Activated CD8-positive, alpha-beta T cell treated with anti-CD3 and anti-CD28 coated beads for 36 hours (primary cell): ENCODE results near the gene OGFOD2. TPM values are rescaled to one million over a fixed set of nuclear protein-coding genes. Genes with fewer than 3 reads are reported as not detected.

ENCODE experiments used
- ATAC-seq: fragments of 200-7000 bp; cut with Tn5 transposase; one replicate; pipeline ENCODE4 v1.10.0; 2021; ENCODE audit warnings: mild to moderate bottlenecking, moderate library complexity
- CTCF ChIA-PET: fragments of 350-600 bp; sonication (Branson Sonifier 250); formaldehyde crosslinking; loops from one replicate; lab custom pipeline; 2021; ENCODE audit warnings: antibody characterized with exemption; lab: Charles Lee
- POLR2A ChIA-PET: fragments of 350-600 bp; sonication (Branson Sonifier 250); formaldehyde crosslinking; loops from one replicate; lab custom pipeline; 2021; ENCODE audit warnings: antibody characterized with exemption; lab: Charles Lee
- DNase-seq: peaks from one replicate; pipeline ENCODE4 v3.0.0-alpha.2; 2020
- H3K27ac Mint-ChIP-seq: one replicate; pipeline ENCODE4 v1.8.0; 2021; ENCODE audit warnings: mild to moderate bottlenecking, mixed read lengths
- H3K27me3 Mint-ChIP-seq: one replicate; pipeline ENCODE4 v1.8.0; 2021; ENCODE audit warnings: mixed read lengths
- H3K36me3 Mint-ChIP-seq: one replicate; pipeline ENCODE4 v1.8.0; 2021; ENCODE audit warnings: low read depth, mixed read lengths
- H3K4me1 Mint-ChIP-seq: one replicate; pipeline ENCODE4 v1.8.0; 2021; ENCODE audit warnings: low read depth, mixed read lengths
- H3K4me3 Mint-ChIP-seq: one replicate; pipeline ENCODE4 v1.8.0; 2021; ENCODE audit warnings: mild to moderate bottlenecking, moderate library complexity, mixed read lengths
- H3K9me3 Mint-ChIP-seq: one replicate; pipeline ENCODE4 v1.8.0; 2021; ENCODE audit warnings: mixed read lengths
- intact Hi-C: fragments of 100-400 bp; cut with micrococcal nuclease; formaldehyde crosslinking; loops from one replicate; pipeline ENCODE4 v1.10.0; 2022
- total RNA-seq, 2 experiments: library from RNA; stranded (reverse); gene quantifications; one replicate each; pipeline ENCODE4 v1.2.3, GENCODE V29; 2021
- TF ChIP-seq, protein P1 (sequence below): fragments of 200-600 bp; IDR thresholded peaks from one replicate; pipeline ENCODE4 v1.8.0; 2022; ENCODE audit warnings: antibody characterized with exemption, mild to moderate bottlenecking

The OGFOD2 gene
- total RNA-seq, 2 experiments from 2014 or later = 27.1 to 31.5 TPM

DNA sequence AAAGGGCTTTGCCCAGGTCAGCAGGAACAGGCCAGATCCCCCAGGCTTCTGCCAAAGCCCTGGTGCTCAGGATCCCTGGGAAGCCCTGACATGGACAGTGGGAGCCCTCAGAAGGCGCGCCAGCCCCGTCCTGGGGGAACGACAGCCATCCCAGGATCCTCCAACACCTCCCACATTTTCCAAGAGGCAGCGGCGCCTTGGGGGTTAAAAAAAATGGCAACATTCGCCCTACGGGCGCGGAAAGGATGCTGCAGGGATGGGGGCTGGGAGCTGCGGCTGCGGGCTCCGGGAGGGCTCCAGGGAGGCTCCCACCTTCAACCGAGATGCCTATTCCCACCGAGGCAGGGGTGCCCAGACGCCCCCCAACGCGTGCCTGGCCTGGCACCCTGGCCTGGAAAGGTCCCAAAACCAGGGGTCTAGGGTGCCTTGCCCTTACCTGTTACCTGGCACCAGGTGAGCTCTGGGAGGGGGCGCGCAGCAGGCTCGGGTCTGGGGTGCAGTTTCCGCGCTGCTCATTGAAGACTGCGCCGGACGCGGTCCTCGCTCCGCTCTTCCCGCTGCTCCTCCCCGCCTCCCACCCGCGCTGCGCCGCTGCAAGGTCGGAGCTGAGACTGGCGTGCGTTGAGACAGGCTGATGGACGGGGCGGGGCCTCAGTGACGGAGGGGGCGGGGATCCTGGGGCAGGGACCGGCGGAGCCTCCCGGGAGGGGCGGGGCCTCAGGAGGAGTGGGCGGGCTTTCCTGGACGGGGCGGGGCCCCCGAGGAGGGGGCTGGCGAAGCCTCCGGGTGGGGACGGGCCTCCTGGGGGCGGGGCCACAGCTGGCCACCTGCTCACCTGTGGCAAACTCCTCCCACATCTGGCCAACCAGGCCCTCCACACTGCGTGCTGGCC is 8.9 kb upstream of the OGFOD2 start, which contains the start of gene ABCB9:
ABCB9 (minus strand) TSS at position 613 of the 892 bp plus-strand sequence. CDS start 6,228 bp downstream, outside the sequence.
- Mint-ChIP-seq H3K27ac (no peak within 1 kb of the TSS), H3K36me3 (no peaks in the 10 kb centered on the region), H3K9me3 (no peaks in the 10 kb centered on the region), H3K4me3 (peak within 1 kb of the TSS; percentile 56), H3K4me1 (peaks cover 3% of the 10 kb centered on the region), H3K27me3 (no peaks in the 10 kb centered on the region)
- DNase-seq = peak; percentile 97
- ATAC-seq = peak; percentile 99
- intact Hi-C loops = no loop called here
- POLR2A ChIA-PET = interaction anchor here (0.8 to 2.2 kb wide), 12 partner anchors 9 to 267 kb away, joined by 3 to 12 read pairs (median 4); partner anchors contain the start of genes MPHOSPH9, MTRFR and OGFOD2
- TF ChIP-seq, protein P1, sequence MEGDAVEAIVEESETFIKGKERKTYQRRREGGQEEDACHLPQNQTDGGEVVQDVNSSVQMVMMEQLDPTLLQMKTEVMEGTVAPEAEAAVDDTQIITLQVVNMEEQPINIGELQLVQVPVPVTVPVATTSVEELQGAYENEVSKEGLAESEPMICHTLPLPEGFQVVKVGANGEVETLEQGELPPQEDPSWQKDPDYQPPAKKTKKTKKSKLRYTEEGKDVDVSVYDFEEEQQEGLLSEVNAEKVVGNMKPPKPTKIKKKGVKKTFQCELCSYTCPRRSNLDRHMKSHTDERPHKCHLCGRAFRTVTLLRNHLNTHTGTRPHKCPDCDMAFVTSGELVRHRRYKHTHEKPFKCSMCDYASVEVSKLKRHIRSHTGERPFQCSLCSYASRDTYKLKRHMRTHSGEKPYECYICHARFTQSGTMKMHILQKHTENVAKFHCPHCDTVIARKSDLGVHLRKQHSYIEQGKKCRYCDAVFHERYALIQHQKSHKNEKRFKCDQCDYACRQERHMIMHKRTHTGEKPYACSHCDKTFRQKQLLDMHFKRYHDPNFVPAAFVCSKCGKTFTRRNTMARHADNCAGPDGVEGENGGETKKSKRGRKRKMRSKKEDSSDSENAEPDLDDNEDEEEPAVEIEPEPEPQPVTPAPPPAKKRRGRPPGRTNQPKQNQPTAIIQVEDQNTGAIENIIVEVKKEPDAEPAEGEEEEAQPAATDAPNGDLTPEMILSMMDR = no peak
- CTCF ChIA-PET = interaction anchor here (0.8 to 2.4 kb wide), 7 partner anchors 10 to 272 kb away, joined by 3 to 9 read pairs (median 5); no protein-coding TSS in a partner anchor

DNA sequence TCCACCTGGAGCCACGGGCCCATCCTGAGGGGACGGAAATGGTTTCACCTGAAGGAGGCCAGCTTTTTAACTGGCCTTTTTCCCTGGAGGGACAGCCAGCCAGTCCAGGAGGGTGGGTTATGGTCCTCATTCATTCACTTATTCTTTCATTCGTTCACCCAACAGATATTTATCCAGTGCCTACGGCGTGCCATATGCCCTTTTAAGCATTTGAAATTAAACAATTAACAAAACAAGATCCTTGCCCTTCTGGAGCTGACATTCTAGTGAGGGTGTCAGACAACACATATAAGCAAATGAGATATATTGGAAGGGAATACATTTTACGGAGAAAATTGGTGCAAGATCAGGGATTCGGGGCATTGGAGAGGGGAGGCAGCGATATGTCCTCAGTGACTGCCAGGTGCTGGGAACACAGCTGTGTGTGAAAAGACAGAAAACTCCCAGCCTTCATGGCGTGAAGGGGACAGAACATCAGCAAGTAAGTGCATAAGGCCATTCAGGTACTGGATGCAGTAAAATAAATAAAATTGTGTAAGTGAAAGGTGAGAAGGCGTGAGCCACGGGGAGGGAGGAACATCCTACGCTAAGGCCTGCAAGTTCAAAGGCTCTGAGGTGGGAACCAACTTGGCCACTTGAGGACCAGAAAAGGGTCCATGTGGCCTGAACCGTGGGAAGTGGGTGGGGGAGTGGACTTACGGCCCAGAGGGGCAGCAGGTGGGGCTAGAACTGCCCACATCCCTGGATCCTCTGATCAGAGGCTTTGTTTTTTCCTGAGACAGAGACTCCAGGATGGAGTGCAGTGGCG is 8.1 kb upstream of the OGFOD2 start:
- POLR2A ChIA-PET = interaction anchor here (0.8 to 2.2 kb wide), 9 partner anchors 8 to 266 kb away, joined by 3 to 12 read pairs (median 4); partner anchors contain the start of genes MPHOSPH9, MTRFR and OGFOD2

DNA sequence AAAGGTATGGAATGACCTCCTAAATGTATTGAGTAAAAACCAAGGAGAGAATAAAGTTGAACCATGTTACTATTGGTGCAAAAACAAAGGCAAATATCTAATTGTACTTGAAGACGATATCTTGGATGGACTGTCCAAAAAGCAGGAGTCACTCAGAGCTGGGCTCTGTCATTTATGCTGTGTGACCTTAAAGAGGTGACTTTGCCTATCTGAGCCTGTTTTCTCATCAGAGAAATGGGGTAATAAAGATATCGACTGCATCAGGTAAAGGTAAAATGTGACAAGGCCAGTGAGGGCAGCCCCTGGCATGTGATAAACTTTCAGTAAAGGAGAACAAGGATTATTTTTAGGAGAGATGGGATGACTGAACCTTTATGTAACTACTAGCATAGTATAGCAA is 6.9 kb upstream of the OGFOD2 start:
- H3K4me1 Mint-ChIP-seq = peaks cover 3% of the 10 kb centered on the region
- H3K4me3 Mint-ChIP-seq = no peak overlapping the region
- DNase-seq (no peak), ATAC-seq (no peak)
- H3K9me3 Mint-ChIP-seq = no peaks in the 10 kb centered on the region
- POLR2A ChIA-PET = interaction anchor here (1.5 kb wide), 1 partner anchor 13 kb away, joined by 4 read pairs; no protein-coding TSS in a partner anchor
- intact Hi-C loops = no loop called here
- no peak overlapping the region for H3K27ac Mint-ChIP-seq
- CTCF ChIA-PET = interaction anchor here (0.6 kb wide), 1 partner anchor 163 kb away, joined by 3 read pairs; no protein-coding TSS in a partner anchor
- TF ChIP-seq, protein P1 = no peak
- H3K27me3 Mint-ChIP-seq = no peaks in the 10 kb centered on the region
- no peaks in the 10 kb centered on the region for H3K36me3 Mint-ChIP-seq

More for the DNA sequence above, 8.1 kb upstream of the OGFOD2 start:
- CTCF ChIA-PET = interaction anchor here (0.8 to 2.4 kb wide), 7 partner anchors 9 to 271 kb away, joined by 3 to 9 read pairs (median 5); no protein-coding TSS in a partner anchor
- H3K4me1 Mint-ChIP-seq = peaks cover 3% of the 10 kb centered on the region
- ATAC-seq = no peak
- no peak for DNase-seq
- no peak overlapping the region for H3K4me3 Mint-ChIP-seq
- TF ChIP-seq, protein P1 = no peak
- H3K27ac Mint-ChIP-seq = no peak overlapping the region
- intact Hi-C loops = no loop called here
- no peaks in the 10 kb centered on the region for H3K9me3 Mint-ChIP-seq
- H3K36me3 Mint-ChIP-seq = no peaks in the 10 kb centered on the region
- no peaks in the 10 kb centered on the region for H3K27me3 Mint-ChIP-seq

DNA sequence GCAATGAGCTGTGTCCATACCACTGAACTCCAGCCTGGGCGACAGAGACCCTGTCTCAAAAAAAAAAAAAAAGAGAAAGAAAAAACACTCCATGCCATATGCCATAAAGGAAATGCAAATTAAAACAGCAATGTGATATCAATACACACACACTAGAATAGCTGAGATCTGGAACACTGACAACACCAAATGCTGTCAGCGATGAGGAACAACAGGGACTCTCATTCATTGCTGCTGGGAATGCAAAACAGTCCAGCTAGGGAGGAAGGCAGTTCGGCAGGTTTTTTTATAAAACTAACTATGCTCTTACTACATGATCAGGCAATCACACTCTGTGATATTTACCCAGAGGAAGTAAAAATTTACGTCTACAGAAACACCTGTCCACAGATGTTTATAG is 5.4 kb upstream of the OGFOD2 start:
- ATAC-seq (no peak), DNase-seq (no peak)
- Mint-ChIP-seq H3K4me1 (peaks cover 9% of the 10 kb centered on the region), H3K36me3 (no peaks in the 10 kb centered on the region), H3K9me3 (no peaks in the 10 kb centered on the region), H3K27me3 (no peaks in the 10 kb centered on the region), H3K27ac (no peak overlapping the region), H3K4me3 (no peak overlapping the region)
- intact Hi-C loops = loop anchor here (10.0 kb wide), 2 partner anchors 185 to 265 kb away; partner anchors contain the start of genes MPHOSPH9, MTRFR and PITPNM2
- TF ChIP-seq, protein P1 = no peak
- ChIA-PET CTCF (interaction anchor here (0.9 to 3.3 kb wide), 4 partner anchors 17 to 268 kb away, joined by 3 to 13 read pairs (median 4); no protein-coding TSS in a partner anchor), POLR2A (interaction anchor here (0.7 to 1.5 kb wide), 5 partner anchors 10 to 77 kb away, joined by 3 to 4 read pairs (median 3); no protein-coding TSS in a partner anchor)
